Testis (tissue), 2 donors: ENCODE results near the gene TSTD1.

Experiments
- CTCF ChIP-seq, 3 experiments: fragments of 450-650 bp in 2 of 3; fragments of 200-600 bp in 1 of 3; sonication (generic) in 1 of 3; IDR thresholded peaks; one replicate each; pipeline ENCODE4 v1.5.1; 2016 to 2019; ENCODE audit warnings: antibody characterized with exemption in 3 of 3, mild to moderate bottlenecking in 2 of 3, moderate library complexity in 1 of 3
- POLR2A ChIP-seq: fragments of 450-650 bp; IDR thresholded peaks from one replicate; pipeline ENCODE4 v1.6.1; 2017; ENCODE audit warnings: antibody characterized with exemption, mild to moderate bottlenecking, moderate library complexity

GRCh38 chr1:161077426-161077825 is 38.7 kb upstream of the TSTD1 start:
- no peak for TF ChIP-seq CTCF (IDR thresholded peaks at IDR 0.05)
- TF ChIP-seq POLR2A, result no peak
